Measurements from ENCODE around the gene PRKCQ.
A peak's percentile ranks its signal among the peaks of the same experiment; 100 is the strongest.

Gene PRKCQ

DNA sequence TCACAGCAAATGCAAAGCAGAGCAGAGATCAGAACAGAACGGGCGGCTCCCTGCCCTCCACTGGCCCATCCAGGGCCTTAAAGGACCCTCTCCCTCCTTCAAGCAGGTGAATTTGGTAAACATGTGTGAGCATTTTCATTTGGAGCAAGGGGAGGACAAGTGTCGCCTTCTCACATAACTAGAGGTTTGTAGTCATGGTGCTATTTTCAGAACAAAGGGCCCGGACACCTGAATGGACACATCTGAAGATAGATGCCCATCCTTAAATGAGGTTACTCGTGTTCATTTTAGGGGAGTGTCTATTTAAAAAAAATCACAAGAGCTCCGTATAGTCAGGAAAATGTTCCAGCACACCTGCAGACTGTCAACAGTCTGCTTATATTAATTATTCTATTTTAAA lies 153.8 kb downstream of the PRKCQ start:
- in situ Hi-C loops (cut with HindIII; ENCODE audit: low pct_unique_long_range_greater_than_20kb, low sequenced_read_pairs) = no loop called here

DNA sequence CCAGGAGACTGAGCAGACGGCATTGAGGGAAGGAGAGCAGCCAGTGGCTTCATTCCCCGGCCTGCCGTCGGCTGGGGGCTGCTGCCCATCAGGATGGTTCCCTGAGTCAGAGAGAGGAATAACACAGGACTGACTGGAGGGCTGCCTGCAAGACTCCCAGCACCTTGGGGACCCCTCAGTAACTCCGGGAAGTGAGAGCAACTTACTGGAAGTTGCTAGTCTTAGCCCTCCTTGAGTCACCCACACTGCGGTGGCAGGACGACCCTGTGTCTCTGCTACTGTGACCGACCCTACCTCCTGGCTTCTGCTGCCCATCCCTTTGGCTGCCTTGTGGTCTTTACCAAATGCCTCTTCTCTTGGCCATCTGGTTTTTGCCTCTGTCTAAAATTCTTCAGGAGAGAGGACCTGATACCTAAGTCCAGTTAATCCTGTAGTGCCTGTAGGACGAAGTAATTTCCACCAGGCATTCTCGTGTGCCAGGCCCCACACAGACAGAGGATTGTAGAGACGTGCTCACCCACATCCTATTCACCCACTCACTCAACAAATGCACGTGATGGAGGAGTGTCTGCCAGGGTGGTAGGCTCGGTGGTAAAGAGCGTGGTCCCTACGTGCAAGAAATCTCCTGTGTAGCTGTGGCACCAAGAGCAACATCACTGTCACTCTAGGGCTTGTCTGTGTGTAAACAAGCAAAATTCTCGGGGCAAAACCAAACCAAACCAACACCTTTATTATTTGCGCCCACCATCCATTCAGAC lies 156.5 kb downstream of the PRKCQ start:
- TF ChIP-seq JUND (IDR thresholded peaks at IDR 0.05; ENCODE audit: low read depth) = no peak
- no peak for DNase-seq (ENCODE audit: low read depth in 1 of 2, low spot score in 1 of 2)
- in situ Hi-C loops (cut with HindIII; ENCODE audit: low pct_unique_long_range_greater_than_20kb, low sequenced_read_pairs) = no loop called here

More for the DNA sequence above, 153.8 kb downstream of the PRKCQ start:
- no peak for DNase-seq (ENCODE audit: low read depth in 1 of 2, low spot score in 1 of 2)
- no peak for TF ChIP-seq JUND (IDR thresholded peaks at IDR 0.05; ENCODE audit: low read depth)

DNA sequence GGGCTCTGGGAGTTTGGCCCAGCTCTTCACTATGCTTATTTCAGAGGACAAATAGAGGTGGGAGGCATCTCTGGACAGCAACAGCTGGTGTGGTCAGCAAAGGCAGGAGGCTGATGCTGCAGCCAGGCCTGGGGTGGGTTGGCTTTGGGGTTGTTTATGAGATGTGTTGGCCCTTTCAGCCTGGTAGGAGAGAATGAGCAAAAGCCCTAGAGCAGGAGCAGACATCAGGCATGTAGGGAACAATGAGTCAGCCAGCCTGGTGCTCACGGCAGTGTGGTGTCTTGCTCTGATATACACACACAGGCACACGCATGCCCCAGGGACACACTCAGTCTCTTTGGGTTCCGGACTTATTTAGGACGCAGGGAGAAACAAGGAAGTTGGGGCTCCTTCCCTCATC lies 157.1 kb downstream of the PRKCQ start:
- no peak for DNase-seq (ENCODE audit: low read depth in 1 of 2, low spot score in 1 of 2)
- no peak for TF ChIP-seq JUND (IDR thresholded peaks at IDR 0.05; ENCODE audit: low read depth)
- in situ Hi-C loops (cut with HindIII; ENCODE audit: low pct_unique_long_range_greater_than_20kb, low sequenced_read_pairs) = no loop called here

DNA sequence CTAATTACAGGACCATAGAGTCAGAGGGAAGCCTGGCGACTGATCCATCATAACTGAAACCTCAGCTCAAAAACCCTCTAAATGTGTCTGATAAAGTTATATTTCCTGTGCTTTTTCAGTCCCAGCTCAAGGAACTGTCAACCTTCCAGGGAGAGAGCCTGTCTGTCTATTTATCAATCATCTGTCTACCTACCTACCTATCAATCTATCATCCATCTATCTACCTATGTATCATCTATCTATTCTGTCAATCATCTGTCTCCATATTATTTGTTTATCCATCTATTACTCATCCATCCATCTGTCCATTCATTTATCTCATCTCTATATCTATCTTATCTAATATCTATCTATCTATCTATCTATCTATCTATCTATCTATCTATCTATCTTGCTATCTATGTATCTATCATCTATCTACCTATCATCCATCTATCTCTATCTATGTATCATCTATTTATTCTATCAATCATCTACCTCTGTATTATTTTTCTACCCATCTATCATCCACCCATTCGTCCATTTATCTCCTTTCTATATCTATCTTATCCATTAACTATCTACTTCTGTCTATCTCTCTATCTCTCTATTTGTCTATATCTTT lies 161.4 kb downstream of the PRKCQ start:
- TF ChIP-seq JUND (IDR thresholded peaks at IDR 0.05; ENCODE audit: low read depth) = no peak
- no peak for DNase-seq (ENCODE audit: low read depth in 1 of 2, low spot score in 1 of 2)
- in situ Hi-C loops (cut with HindIII; ENCODE audit: low pct_unique_long_range_greater_than_20kb, low sequenced_read_pairs) = no loop called here

DNA sequence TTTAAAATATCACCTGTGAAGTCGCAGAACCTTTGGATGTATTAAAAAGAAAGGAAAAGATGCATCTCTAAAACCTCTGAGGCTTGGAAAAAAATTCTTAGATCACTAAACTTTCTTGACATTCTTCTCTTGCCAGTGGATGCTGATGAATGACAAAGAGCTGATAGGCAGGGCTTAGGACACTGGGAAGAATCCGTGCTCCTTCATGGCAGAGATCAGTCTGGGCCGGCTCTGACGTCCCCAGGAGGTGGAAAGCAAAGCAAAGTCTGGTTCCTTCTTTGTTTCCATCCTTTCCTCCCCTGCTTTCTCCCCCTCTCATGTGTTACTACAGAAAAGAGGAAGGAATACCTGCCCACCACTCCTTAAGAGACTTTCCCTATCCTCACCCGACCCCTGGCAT lies 161.9 kb downstream of the PRKCQ start:
- no peak for DNase-seq (ENCODE audit: low read depth in 1 of 2, low spot score in 1 of 2)
- in situ Hi-C loops (cut with HindIII; ENCODE audit: low pct_unique_long_range_greater_than_20kb, low sequenced_read_pairs) = no loop called here
- no peak for TF ChIP-seq JUND (IDR thresholded peaks at IDR 0.05; ENCODE audit: low read depth)

DNA sequence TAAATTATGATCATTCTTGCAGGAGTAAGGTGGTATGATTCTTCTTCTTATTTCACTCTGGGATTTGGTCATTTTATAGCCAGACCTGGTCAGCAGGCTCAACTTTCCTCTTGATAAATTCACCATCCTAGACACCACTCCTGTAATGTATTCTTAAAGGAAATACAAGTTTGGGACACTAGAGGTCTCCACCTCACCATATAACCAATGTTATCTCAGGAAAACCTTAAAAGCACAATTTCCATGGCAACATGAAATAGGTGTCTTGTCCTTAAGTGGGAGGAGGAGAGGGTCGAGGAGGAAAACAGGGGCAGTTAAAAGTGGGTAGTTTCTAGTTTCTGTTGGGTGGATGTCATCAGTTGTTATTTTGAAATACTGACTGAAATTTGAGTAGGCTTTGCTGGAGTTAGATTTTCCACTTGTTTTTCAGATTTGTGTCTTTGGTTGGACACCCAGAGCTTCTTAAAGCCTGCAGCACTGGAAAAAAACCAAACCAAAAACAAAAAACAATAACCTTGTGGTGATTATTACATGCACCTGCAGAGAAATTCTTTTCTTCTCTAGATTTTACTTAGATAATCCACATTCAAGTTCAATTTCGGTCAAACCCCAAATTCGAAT lies 163.1 kb downstream of the PRKCQ start:
- in situ Hi-C loops (cut with HindIII; ENCODE audit: low pct_unique_long_range_greater_than_20kb, low sequenced_read_pairs) = no loop called here
- TF ChIP-seq JUND (IDR thresholded peaks at IDR 0.05; ENCODE audit: low read depth) = no peak
- peak; percentile 58 to 72 for DNase-seq (ENCODE audit: low read depth in 1 of 2, low spot score in 1 of 2)

DNA sequence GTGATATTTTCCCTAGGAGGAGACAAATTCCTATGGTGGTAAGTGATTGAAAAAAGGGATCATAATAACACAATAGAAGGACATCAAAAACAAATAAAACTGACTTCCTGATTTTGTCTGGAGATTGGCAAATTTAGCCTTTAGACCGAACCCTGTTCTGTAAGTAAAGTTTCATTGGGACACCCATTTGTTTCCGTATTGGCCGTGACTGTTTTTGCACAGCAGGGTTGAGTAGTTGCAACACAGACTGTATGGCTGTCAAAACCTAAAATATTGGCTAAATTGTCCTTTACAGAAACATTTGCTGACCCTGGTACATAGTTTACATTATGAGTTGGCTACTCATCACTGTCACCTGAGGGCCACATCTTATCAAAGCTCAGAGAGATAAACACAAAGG lies 168.6 kb downstream of the PRKCQ start:
- in situ Hi-C loops (cut with HindIII; ENCODE audit: low pct_unique_long_range_greater_than_20kb, low sequenced_read_pairs) = no loop called here
- no peak for TF ChIP-seq JUND (IDR thresholded peaks at IDR 0.05; ENCODE audit: low read depth)
- no peak for DNase-seq (ENCODE audit: low read depth in 1 of 2, low spot score in 1 of 2)

DNA sequence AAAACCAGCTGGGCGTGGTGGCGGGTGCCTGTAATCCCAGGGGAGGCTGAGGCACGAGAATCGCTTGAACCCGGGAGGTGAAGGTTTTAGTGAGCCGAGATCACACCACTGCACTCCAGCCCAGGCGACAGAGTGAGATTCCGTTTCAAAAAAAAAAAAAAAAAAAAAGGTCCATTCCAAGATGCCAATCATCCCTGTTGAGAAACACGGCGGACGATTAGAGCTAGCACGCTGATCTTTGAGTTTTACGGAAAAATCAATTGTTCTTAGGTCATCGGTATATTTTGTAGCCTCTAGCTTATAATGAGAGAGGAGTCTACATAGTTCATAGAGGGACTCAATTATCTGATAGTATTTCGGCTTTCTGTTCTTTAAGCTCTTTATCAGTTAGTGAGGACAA lies 169.2 kb downstream of the PRKCQ start:
- in situ Hi-C loops (cut with HindIII; ENCODE audit: low pct_unique_long_range_greater_than_20kb, low sequenced_read_pairs) = no loop called here
- no peak for DNase-seq (ENCODE audit: low read depth in 1 of 2, low spot score in 1 of 2)
- no peak for TF ChIP-seq JUND (IDR thresholded peaks at IDR 0.05; ENCODE audit: low read depth)

DNA sequence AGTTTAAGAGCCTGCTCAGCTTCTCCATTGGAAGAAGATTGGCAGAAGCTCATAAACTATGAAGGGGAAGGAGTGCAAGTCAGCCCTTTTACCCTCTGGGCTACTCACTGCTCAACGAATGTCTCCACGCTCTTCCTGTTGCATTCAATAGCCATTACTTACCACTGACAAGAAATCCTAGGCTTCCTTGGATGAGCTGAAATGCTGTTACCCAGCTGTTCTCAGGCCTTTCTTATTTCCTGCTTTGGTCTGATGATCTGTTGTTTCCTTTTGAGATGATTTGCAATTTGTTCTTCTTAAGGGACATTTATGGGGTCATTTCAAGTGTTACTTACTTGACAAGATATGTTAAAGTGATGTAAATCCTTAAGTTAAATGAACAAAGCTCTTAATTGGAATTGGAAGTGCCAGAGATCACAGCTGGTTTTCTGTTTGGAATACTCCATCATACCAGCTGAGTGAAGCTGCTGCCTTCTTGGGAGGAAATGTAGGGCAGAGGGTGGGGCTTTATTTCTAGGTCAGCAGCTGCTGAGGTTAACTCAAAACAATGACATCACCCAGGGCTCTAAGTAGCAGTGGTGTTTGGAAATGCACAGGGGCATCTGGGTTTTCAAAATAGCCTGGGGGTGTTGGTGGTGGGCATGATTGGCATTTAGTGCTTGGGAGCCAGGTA lies 170.0 kb downstream of the PRKCQ start:
- no peak for TF ChIP-seq JUND (IDR thresholded peaks at IDR 0.05; ENCODE audit: low read depth)
- in situ Hi-C loops (cut with HindIII; ENCODE audit: low pct_unique_long_range_greater_than_20kb, low sequenced_read_pairs) = no loop called here
- no peak for DNase-seq (ENCODE audit: low read depth in 1 of 2, low spot score in 1 of 2)

DNA sequence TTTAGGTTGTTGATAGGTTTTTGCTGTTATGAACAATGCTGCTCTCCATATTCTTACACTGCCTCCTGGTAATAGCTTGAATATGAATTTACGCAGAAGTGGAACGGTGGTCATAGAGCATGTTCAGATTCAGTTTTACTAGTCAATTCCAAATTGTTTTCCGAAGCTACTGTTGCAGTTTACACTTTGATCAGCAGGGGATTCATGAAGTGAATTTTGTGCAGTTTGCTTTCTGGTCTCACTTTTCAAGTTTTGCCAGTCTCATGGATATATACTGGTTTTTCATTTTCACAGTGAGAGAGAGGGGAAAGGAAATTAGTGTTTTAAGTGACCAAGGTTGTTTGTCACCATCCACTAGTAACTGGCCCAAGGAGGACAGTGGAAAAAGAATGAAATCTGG lies 171.3 kb downstream of the PRKCQ start:
- peak in 1 of 2 experiments; percentile 68 for DNase-seq (ENCODE audit: low read depth in 1 of 2, low spot score in 1 of 2)
- TF ChIP-seq JUND (IDR thresholded peaks at IDR 0.05; ENCODE audit: low read depth) = no peak
- in situ Hi-C loops (cut with HindIII; ENCODE audit: low pct_unique_long_range_greater_than_20kb, low sequenced_read_pairs) = no loop called here

DNA sequence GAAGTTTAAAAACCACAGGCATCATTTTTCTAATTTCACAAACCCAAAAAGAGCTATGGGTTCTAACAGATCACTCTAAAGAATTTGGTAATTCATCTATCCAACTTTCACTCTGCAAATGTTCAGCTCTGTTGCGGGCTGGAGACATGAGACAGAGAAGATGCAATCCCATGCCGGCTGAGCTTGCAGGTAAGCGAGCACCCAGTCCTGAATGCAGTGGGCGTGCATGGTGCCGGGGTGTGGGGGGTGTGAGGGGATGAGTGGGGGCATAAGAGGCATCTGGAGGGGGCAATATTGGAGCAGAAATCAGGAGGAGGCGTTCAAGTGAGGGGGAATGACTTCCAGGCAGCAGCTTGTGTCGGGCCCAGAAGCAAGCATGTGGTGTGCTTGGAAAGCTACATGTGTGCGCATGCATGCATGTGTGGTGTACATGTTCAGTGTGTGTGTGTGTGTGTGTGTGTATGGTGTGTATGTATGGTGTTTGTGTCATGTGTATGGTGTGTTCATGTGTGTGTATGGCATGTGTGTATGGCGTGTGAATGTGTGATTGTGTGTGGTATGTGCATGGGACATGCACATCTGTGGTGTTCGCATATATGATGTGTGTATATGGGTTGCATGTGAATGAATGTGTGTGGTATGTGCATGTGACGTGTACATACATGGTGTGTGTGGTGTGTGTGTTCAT lies 172.9 kb downstream of the PRKCQ start:
- in situ Hi-C loops (cut with HindIII; ENCODE audit: low pct_unique_long_range_greater_than_20kb, low sequenced_read_pairs) = no loop called here
- no peak for TF ChIP-seq JUND (IDR thresholded peaks at IDR 0.05; ENCODE audit: low read depth)

DNA sequence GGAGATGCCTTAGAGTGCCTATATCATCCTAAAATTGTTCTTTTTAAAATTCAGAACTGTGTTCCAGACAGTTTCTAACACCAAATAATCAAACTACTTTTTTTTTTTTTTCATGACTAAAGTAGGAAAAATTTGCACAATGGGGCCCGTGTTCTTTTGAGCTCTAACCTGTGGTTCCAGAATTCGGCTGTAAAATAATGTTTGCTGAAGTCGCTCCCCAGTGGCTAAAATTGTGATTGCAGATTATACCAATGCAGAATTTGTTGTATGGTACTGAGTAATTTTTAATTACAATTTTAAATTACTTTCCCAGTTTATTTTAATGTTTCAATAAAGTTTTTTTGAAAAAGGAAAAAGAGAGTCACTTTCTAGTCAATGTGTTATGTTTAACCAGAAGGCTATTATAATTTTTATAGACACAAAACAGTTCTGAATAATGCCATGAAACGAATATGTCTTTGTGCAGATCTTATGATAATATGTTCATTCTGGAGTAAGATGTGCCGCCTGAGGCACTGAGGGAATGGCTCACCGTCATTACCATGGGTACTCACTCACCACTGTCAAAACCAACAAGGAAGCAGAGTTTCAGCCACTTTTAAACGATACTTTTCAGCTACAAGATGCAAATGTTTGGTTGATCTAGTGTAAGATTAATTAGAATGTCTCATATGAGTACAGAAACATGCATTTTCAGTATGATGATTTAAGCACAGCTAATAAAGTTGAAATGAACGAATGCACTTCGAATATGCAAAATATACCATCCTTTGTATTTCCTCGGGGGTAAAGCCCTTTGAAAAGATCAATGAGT lies 173.6 kb downstream of the PRKCQ start:
- no peak for TF ChIP-seq JUND (IDR thresholded peaks at IDR 0.05; ENCODE audit: low read depth)
- in situ Hi-C loops (cut with HindIII; ENCODE audit: low pct_unique_long_range_greater_than_20kb, low sequenced_read_pairs) = no loop called here
- DNase-seq (ENCODE audit: low read depth in 1 of 2, low spot score in 1 of 2) = peak; percentile 28 to 65

More for the DNA sequence above, 172.9 kb downstream of the PRKCQ start:
- no peak for DNase-seq (ENCODE audit: low read depth in 1 of 2, low spot score in 1 of 2)
